Peyer's patch (tissue), 4 donors: ENCODE data around the gene THAP11. TPM values are rescaled to one million over a fixed set of nuclear protein-coding genes. Genes with fewer than 3 reads are reported as not detected.
"Not testable (repeated sequence)": the region's sequence is repeated elsewhere in the genome, so short reads cannot be mapped to it uniquely, and the experiment has no call there.

Experiments used
- DNase-seq, 3 donors: peaks; one replicate each; pipeline ENCODE4 v3.0.0-alpha.2; 2017 to 2019
- H3K27ac ChIP-seq, 4 donors: fragments of 200-600 bp; sonication (generic); one replicate each; pipeline ENCODE4 v1.5.1; 2016 to 2019
- H3K27me3 ChIP-seq, 2 donors: fragments of 200-600 bp; sonication (generic); one replicate each; pipeline ENCODE4 v1.5.1; 2019
- H3K36me3 ChIP-seq, 3 donors: fragments of 200-600 bp; sonication (generic); one replicate each; pipeline ENCODE4 v1.5.1; 2016 to 2019
- H3K4me1 ChIP-seq, 4 donors: fragments of 200-600 bp; sonication (generic); one replicate each; pipeline ENCODE4 v1.5.1; 2016 to 2019
- H3K4me3 ChIP-seq, 4 donors: fragments of 200-600 bp; sonication (generic); 1 replicate in 3 of 4; 2 replicates in 1 of 4; pipeline ENCODE4 v1.5.1; 2016 to 2019; ENCODE audit warnings: mild to moderate bottlenecking in 1 of 4
- H3K9me3 ChIP-seq, 4 donors: fragments of 200-600 bp; sonication (generic); one replicate each; pipeline ENCODE4 v1.5.1; 2016 to 2019; ENCODE audit warnings: mild to moderate bottlenecking in 1 of 4
- POLR2A ChIP-seq, 2 donors: fragments of 450-650 bp; IDR thresholded peaks; one replicate each; pipeline ENCODE4 v1.5.1; 2017; ENCODE audit warnings: antibody characterized with exemption in 2 of 2, mild to moderate bottlenecking in 2 of 2, moderate library complexity in 2 of 2
- total RNA-seq, 4 donors: library from RNA; depleted of rRNA; stranded (reverse); fragments of >200 nt; gene quantifications; one replicate each; pipeline ENCODE4 v1.1.0, GENCODE V29; 2016
- TF ChIP-seq, protein P1 (sequence below), 6 experiments: fragments of 450-650 bp in 4 of 6; fragments of 200-600 bp in 2 of 6; sonication (generic) in 1 of 6; IDR thresholded peaks; one replicate each; pipeline ENCODE4 v1.5.1; 2017 to 2019; ENCODE audit warnings: antibody characterized with exemption in 6 of 6, mild to moderate bottlenecking in 3 of 6, moderate library complexity in 1 of 6

Gene THAP11
- total RNA-seq, 4 donors from 2014 or later: 23.9 to 38.2 (median 31.7) TPM

- Histone ChIP-seq H3K36me3 (peaks cover 0 to 30% (median 0%) of the 10 kb centered on the region in 3 donors), H3K4me1 (no peaks in the 10 kb centered on the region), H3K9me3 (no peaks in the 10 kb centered on the region), H3K27me3 (no peaks in the 10 kb centered on the region), H3K27ac (no peak overlapping the region), H3K4me3 (no peak overlapping the region)
- no peak for DNase-seq
- TF ChIP-seq, protein P1, sequence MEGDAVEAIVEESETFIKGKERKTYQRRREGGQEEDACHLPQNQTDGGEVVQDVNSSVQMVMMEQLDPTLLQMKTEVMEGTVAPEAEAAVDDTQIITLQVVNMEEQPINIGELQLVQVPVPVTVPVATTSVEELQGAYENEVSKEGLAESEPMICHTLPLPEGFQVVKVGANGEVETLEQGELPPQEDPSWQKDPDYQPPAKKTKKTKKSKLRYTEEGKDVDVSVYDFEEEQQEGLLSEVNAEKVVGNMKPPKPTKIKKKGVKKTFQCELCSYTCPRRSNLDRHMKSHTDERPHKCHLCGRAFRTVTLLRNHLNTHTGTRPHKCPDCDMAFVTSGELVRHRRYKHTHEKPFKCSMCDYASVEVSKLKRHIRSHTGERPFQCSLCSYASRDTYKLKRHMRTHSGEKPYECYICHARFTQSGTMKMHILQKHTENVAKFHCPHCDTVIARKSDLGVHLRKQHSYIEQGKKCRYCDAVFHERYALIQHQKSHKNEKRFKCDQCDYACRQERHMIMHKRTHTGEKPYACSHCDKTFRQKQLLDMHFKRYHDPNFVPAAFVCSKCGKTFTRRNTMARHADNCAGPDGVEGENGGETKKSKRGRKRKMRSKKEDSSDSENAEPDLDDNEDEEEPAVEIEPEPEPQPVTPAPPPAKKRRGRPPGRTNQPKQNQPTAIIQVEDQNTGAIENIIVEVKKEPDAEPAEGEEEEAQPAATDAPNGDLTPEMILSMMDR (IDR thresholded peaks at IDR 0.05): no peak
- TF ChIP-seq POLR2A (IDR thresholded peaks at IDR 0.05): no peak
Measured at GRCh38 chr16:67825906-67826305, 16.2 kb upstream of the THAP11 start.

DNA sequence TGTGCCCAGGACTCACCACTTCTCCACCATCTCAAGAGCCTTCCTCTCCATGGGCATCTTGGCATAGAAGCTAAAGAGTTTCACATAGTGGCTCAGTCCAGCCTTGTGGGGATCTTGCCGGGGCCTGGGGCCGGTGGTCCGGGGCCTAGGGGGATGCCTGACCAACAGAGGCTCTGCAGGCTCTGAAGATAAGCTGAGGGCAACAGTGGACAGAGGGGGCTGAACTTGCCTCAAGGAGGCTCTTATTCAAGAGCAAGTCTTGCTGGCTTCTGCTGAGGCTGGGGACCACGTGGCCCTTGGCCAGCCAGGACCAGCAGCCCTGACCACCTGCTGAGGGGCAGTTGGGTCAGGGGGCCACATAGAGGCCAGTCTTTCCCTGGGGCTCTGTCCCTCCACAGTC lies 13.5 kb upstream of the THAP11 start:
- TF ChIP-seq, protein P1 (IDR thresholded peaks at IDR 0.05): no peak
- TF ChIP-seq POLR2A (IDR thresholded peaks at IDR 0.05): no peak
- H3K27ac ChIP-seq: no peak overlapping the region
- peaks cover 0 to 44% (median 0%) of the 10 kb centered on the region in 3 donors for H3K36me3 ChIP-seq
- H3K27me3 ChIP-seq: no peaks in the 10 kb centered on the region
- no peaks in the 10 kb centered on the region for H3K9me3 ChIP-seq
- DNase-seq: no peak
- H3K4me3 ChIP-seq: no peak overlapping the region
- peaks cover 0 to 10% (median 5%) of the 10 kb centered on the region in 4 donors for H3K4me1 ChIP-seq

- no peak for DNase-seq
- TF ChIP-seq, protein P1 (IDR thresholded peaks at IDR 0.05): no peak
- TF ChIP-seq POLR2A (IDR thresholded peaks at IDR 0.05): no peak
- H3K4me1 ChIP-seq: peaks cover 0 to 10% (median 7%) of the 10 kb centered on the region in 4 donors
- peak overlapping the region in 3 of 4 donors; percentile 36 to 76 (median 75) for H3K27ac ChIP-seq
- peak overlapping the region; percentile 60 to 96 (median 75) for H3K4me3 ChIP-seq
- peaks cover 0 to 37% (median 0%) of the 10 kb centered on the region in 3 donors for H3K36me3 ChIP-seq
- H3K27me3 ChIP-seq: no peaks in the 10 kb centered on the region
- no peaks in the 10 kb centered on the region for H3K9me3 ChIP-seq
Measured at GRCh38 chr16:67833030-67833414, 9.1 kb upstream of the THAP11 start.

DNA sequence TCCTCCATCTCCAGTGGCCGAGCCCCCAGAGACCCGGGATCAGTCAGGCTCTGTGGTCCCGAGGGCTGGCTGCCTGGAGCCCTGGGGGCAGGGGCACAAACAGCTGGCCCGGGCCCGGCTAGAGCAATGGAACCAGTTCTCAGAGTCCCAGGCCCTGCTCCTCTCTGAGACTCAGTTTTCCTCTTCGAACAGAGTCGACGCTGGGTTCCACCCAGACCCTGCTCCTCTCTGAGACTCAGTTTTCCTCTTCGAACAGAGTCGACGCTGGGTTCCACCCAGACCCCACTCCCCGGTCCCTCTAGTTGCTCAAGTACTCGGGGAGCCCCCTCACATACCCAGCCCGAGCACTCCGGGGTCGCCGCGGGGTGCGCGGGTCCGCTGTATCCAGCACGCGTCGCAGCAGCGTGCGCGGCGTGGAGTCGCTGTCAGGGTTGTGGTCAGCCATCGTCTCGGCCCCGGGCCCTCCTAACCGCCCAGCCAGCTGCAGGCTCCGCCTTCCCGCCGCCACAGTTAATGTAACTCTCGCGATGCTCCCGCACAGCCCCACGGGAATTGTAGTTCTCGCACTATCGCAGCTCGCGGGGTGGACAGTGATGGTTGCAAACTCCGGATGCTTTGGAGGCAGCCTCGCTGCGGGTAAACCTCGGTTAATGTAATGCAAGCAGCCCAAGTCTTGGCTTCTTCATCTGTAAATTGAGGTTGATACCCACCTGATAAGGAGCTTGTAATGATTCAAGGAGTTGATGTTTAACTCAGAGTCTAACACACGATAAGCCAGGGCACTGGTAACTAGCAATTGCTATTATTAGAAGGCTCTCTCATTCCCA lies 8.5 kb upstream of the THAP11 start:
- Histone ChIP-seq H3K4me3 (peak overlapping the region; percentile 60 to 96 (median 75)), H3K27me3 (no peaks in the 10 kb centered on the region), H3K9me3 (no peaks in the 10 kb centered on the region), H3K36me3 (peaks cover 0 to 37% (median 0%) of the 10 kb centered on the region in 3 donors), H3K27ac (peak overlapping the region; percentile 36 to 76 (median 68)), H3K4me1 (peaks cover 0 to 10% (median 7%) of the 10 kb centered on the region in 4 donors)
- DNase-seq: peak; percentile 92 to 98 (median 95)
- peak; percentile 42 to 76 for TF ChIP-seq POLR2A (IDR thresholded peaks at IDR 0.05)
- TF ChIP-seq, protein P1 (IDR thresholded peaks at IDR 0.05): no peak

DNA sequence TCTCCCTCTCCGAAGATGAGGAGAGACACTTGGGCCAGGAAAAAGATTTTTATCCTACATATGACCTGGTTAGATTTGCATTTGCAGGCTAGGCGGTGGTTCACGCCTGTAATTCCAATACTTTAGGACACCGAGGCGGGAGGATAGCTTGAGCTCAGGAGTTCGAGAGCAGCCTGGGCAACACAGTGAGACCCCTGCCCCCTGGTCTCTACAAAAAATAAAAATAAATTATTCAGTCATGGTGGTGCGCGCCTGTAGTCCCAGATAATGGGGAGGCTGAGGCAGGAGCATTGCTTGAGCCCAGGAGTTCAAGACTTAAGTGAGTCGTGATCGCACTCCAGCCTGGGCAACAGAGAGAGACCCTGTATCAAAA lies 7.9 kb upstream of the THAP11 start:
- Histone ChIP-seq H3K4me1 (peaks cover 0 to 10% (median 7%) of the 10 kb centered on the region in 4 donors), H3K36me3 (peaks cover 0 to 31% (median 0%) of the 10 kb centered on the region in 3 donors), H3K27ac (peak overlapping the region in 3 of 4 donors; percentile 31 to 75 (median 60)), H3K9me3 (no peaks in the 10 kb centered on the region), H3K27me3 (no peaks in the 10 kb centered on the region), H3K4me3 (peak overlapping the region; percentile 60 to 96 (median 75))
- TF ChIP-seq POLR2A (IDR thresholded peaks at IDR 0.05): no peak
- TF ChIP-seq, protein P1 (IDR thresholded peaks at IDR 0.05): no peak
- no peak for DNase-seq

GRCh38 chr16:67837190-67837589 lies 4.9 kb upstream of the THAP11 start:
- not testable (repeated sequence) for H3K27me3 ChIP-seq, H3K4me3 ChIP-seq, H3K27ac ChIP-seq, H3K9me3 ChIP-seq, H3K4me1 ChIP-seq, H3K36me3 ChIP-seq, DNase-seq
